ENCODE data around the gene KRAS.

DNA sequence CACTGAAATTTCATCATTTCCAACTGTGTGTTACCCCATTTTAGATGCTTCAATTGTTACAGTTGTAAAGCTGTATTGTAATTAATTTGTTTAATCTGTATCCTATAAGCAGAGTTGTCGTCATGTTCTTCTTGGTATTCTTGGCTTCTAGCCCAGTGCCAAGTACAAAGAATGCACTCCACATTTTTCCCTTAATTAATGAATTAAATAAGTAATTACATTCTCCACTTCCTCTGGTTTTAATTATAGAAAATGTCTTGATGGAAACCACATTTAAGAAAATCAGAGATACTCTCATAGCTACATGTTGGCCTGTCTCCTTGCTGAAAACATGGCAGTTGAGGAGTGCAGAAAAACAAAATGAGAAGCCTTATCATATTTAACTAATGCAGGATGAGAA is 56.5 kb downstream of the KRAS start:
- TF ChIP-seq, protein P1, sequence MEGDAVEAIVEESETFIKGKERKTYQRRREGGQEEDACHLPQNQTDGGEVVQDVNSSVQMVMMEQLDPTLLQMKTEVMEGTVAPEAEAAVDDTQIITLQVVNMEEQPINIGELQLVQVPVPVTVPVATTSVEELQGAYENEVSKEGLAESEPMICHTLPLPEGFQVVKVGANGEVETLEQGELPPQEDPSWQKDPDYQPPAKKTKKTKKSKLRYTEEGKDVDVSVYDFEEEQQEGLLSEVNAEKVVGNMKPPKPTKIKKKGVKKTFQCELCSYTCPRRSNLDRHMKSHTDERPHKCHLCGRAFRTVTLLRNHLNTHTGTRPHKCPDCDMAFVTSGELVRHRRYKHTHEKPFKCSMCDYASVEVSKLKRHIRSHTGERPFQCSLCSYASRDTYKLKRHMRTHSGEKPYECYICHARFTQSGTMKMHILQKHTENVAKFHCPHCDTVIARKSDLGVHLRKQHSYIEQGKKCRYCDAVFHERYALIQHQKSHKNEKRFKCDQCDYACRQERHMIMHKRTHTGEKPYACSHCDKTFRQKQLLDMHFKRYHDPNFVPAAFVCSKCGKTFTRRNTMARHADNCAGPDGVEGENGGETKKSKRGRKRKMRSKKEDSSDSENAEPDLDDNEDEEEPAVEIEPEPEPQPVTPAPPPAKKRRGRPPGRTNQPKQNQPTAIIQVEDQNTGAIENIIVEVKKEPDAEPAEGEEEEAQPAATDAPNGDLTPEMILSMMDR (conservative IDR thresholded peaks at IDR 0.05) = no peak
- no peak for TF ChIP-seq EZH2 (IDR thresholded peaks at IDR 0.05; ENCODE audit: low read depth)

All from PC-9 (cell line).